ENCODE measurements around the gene ZCCHC8.

- no peak for TF ChIP-seq HDGF (IDR thresholded peaks at IDR 0.05; ENCODE audit: borderline replicate concordance)
- no peak for TF ChIP-seq FOXM1 (IDR thresholded peaks at IDR 0.05; ENCODE audit: borderline replicate concordance)
- TF ChIP-seq CTBP1 (IDR thresholded peaks at IDR 0.05; ENCODE audit: borderline replicate concordance), result no peak
- no peak for TF ChIP-seq SP1 (IDR thresholded peaks at IDR 0.05)
- TF ChIP-seq ELF4 (IDR thresholded peaks at IDR 0.05), result no peak
- TF ChIP-seq SUZ12 (IDR thresholded peaks at IDR 0.05), result no peak
- TF ChIP-seq PKNOX1 (IDR thresholded peaks at IDR 0.05), result no peak
- TF ChIP-seq BHLHE40 (IDR thresholded peaks at IDR 0.05; ENCODE audit: borderline replicate concordance), result no peak
- TF ChIP-seq FOXA1 (IDR thresholded peaks at IDR 0.05), result no peak
- no peak for TF ChIP-seq TARDBP (IDR thresholded peaks at IDR 0.05)
Observed at GRCh38 chr12:122457627-122458026, 43.1 kb downstream of the ZCCHC8 start.

All from HEK293T (cell line).